GM19043 (cell line): ENCODE measurements around the gene WSCD2.

Experiments used
- ATAC-seq: cut with Tn5 transposase; IDR thresholded peaks from one replicate; pipeline ENCODE4 v1.9.1; 2021; ENCODE audit warnings: low read depth; ENCODE audit not compliant: unreplicated experiment

WSCD2 gene

GRCh38 chr12:108257004-108257403, 127.9 kb downstream of the WSCD2 start:
- ATAC-seq, result no peak

DNA sequence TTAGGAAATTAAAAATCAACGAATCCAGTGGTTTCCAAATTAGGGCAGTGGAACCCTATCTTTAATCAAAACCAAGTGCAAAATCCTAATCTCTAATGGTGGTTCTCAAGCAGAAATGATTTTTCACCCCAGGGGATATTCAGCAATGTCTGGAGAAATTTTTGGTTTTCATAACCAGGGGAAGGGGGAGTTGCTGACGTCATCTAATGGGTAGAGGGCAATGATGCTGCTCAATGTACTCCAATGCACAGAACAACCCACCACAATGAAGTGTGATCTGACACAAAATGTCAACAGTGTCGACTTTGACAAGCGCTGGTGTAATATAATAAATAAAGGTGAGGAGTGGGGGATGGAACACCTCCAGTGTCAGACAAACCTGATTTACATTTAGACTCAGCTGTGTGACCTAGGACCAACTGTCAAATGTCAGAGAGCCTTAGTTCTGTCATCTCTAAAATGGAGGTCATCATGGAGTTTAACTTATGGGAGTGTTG, 128.6 kb downstream of the WSCD2 start:
- ATAC-seq, result no peak

- ATAC-seq, result no peak
Measured at GRCh38 chr12:108260039-108260438, 131.0 kb downstream of the WSCD2 start.

- no peak for ATAC-seq
Measured at GRCh38 chr12:108260969-108261368, 131.9 kb downstream of the WSCD2 start.

DNA sequence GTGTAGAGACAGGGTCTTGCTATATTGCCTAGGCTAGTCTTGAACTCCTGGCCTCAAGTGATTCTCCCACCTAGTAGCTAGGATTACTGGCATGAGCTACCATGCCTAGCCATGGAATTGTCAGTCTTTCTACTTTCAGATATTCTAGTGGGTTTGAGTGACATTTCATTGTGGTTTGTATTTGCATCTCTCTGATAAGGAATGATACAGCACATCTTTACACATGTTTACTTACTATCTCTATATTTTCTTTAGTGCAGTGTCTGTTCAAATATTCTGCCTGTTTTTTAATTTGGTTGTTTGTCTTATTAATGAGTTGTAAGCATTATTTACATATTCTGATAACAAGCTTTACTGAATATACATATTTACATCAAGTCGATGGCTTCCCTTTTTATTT, 136.4 kb downstream of the WSCD2 start:
- ATAC-seq, result no peak

DNA sequence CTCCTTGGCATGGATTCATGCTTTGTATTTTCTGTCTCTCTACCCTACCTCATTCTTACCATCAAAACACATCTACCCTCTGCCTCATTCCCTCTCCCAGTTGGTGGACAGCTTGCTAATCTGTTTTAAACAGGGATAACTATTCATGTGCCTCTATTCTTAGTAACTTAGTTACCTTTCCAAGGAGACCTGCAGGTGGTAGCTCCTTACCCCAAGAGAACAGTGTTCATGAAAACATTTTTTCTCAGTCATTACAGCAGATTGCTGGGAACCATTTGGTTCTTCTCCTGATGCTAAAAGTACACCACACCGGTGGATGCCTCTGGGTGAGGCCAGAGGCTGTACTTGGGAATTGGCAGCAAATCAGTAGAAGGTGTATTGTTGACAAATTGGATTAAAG, 137.0 kb downstream of the WSCD2 start:
- ATAC-seq, result no peak

DNA sequence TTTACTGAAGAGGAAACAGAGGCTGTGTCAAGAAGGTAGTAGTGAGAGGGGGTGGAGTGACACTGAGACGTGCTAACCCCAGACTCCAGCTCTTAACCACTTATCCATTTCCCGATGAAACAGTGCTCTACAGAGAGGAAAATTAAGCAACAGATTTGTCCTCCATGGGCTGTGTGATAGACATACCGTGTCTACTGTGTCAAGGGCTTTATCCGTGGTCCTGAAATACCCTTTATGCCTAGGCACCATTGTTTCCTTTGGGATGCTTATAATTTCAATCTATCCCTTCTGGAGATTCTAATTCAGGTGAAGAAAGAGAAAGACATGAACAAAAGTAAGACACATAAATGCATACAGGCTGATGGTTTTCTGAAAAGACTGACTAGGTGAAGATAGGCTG, 138.4 kb downstream of the WSCD2 start:
- no peak for ATAC-seq

DNA sequence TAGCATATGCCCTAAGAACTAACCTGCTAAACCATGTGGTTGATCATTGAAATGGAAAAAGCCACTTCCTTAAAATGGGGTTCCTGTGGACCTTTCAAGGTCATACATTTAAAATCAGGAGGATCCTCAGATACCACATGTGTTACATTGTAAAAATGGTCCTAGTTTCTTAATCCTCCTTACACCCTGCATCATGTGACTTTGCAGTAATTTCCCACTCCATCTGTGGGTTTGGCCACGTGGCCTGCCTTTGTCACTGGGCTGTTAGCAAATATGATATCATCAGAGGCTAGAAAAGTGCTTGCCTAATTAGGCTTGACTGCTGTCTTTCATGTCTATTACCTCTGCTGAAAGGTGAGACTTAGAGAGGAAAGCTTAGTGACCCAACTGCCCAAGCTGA, 139.3 kb downstream of the WSCD2 start:
- no peak for ATAC-seq

DNA sequence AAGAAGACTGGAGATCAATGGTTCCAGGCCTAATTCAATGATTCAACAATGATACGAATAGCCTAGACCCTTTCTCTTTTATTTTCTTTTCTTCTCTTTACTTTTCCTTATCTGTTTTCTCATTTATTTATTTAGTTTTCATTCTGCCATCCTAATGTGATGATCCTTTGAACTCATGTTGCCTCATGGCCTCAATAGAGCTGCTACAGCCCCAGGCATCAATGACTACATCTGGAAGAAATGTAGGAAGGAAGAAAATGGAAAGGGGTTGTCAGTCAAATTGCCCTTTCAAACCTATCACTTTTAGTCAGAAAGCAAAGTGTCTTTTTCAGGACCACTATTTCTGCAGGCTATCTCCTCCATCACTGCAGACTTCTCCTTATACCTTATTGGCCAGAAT, 140.1 kb downstream of the WSCD2 start:
- ATAC-seq, result no peak

DNA sequence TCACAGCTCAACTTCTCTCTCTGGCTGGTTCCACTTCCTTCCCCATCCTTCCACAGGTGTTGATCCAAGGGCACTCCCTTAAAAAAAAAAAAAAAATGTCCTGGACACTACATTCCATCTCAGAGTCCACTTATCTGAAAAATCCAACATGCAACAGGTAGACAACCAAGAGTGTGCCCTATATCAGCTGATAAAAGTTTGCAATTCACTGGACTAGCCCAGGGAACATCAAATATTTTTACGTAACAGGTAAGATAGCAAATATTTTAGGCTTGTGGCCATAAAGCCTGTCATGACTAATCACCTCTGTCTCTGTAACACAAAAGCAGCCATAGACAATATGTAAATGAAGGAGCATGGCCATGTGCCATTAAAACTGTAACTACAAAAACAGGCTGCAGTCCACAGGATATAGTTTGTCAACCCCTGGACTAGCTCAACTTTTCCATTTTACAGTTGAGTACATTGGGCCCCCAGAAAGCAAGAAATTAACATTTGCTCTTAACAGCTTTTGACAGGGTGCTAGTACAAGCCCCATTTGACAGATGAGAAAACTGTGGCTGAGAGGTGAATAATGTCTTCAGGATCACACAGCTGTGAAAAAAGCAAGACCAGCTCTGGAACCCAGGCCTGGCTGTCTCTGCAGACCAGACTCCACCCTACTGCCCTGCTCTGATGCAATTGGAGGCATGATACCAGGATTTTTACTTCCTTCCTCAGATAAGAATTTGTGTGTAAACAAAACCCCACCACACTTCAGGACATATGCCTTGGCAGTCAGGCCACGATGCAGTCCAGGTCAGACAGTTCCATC, 141.2 kb downstream of the WSCD2 start:
- no peak for ATAC-seq

DNA sequence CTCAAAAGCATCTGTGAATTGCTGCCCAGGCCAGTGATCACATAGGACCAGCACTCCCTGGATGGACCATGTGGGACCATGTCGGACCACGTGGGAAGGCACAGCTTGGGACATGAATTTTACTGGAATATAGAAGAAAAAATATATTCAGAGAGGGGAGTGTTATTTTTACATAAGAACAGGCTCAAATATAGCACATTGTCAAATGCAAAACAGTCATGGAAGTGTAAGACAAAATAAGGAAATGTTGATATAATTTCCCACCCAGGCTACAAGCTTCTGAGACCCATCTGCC, 141.7 kb downstream of the WSCD2 start:
- ATAC-seq, result no peak

- no peak for ATAC-seq
Measured at GRCh38 chr12:108271951-108272872, 143.1 kb downstream of the WSCD2 start.

DNA sequence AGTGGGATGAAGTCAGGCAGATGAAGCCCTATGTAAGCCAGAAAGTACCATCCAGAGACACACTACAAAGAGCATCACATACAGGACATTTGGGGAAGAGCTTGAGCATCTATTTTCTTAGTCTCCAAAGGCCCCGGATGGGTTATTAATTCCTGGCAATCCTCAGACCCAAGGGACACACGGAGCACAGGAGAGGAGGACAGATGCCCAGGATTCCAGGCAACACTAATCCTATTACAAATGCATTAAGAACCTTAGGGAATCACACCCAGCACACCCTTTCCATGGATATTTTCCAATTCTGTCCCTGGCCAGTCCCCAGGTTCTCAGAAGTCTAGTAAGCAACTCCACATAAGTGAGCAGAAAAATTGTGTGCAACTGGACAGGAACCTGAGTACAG, 144.1 kb downstream of the WSCD2 start:
- ATAC-seq, result no peak

DNA sequence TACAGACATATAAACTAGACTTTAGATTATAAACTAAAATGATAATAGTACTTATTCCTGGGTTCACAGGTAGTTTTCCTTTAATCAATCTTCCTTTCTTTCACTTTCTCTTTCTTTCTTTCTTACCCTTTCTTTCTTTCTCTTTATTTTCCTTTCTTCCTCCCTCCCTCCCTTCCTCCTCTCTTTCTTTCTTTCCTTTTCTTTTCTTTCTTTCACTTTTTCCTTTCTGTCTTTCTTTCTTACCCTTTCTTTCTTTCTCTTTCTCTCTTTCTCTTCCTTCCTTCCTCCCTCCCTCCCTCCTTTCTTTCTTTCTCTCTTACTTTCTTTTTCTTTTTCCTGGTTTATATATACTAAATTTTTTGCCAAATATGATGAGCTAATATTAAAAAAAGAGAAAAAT, 148.5 kb downstream of the WSCD2 start:
- no peak for ATAC-seq

DNA sequence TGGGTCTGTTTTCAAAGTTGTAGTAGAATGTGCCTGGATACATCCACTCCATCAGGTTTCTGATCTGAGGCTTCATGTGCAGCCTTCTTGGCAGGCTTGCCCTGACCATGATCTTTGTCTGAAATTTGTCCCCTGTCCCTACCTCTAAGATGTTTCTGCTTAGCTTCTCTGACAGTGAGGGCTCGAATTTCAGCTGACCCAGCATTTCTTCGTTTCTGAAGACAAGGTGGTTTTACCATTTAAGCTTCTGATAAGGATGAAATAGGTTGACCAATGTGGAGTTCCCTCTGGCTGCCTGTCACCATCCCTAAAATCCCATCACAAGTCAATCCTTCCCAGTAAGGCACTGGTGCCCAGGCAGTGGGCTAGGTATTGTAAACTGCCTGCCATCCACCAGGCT, 153.1 kb downstream of the WSCD2 start:
- ATAC-seq, result no peak

DNA sequence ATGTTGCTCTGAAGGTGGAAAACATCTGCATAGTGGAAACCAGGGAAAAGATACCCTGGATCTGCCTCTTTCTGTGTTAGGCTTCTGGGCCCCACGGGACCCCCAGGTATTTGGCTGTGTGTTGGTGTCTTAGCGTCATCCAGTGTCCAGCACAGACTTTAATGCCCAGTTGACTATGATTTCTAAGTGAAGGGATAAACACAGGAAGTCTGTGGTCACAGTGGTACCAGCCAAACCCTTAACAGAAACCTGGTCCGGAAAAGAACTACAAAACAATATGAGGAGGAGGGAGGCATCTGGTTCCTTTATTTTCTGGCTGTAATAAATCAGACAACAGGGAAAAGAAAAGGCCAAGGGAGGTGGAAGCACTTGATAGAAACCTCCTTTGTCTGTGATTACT, 153.6 kb downstream of the WSCD2 start:
- no peak for ATAC-seq

- no peak for ATAC-seq
Measured at GRCh38 chr12:108284163-108284562, 155.1 kb downstream of the WSCD2 start.

DNA sequence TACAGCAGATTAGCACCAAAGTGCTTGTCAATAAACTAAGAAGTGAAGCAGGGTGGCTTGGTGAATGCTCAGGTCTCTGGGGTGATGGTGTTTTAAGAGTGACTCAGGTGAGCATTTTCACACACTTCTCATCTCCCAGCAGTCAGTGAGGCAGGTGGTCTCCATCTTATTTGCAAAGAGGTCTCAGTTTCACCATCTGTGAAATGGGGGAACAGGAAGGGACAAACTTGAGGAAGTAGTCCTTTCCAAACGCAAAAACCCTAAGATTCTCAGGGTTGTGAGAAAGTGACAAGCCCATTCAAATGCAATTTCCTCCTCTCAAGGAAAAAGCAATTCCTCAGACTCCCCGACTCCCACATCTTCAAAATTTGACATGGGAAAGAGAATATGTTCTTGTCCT, 155.9 kb downstream of the WSCD2 start:
- ATAC-seq, result no peak

DNA sequence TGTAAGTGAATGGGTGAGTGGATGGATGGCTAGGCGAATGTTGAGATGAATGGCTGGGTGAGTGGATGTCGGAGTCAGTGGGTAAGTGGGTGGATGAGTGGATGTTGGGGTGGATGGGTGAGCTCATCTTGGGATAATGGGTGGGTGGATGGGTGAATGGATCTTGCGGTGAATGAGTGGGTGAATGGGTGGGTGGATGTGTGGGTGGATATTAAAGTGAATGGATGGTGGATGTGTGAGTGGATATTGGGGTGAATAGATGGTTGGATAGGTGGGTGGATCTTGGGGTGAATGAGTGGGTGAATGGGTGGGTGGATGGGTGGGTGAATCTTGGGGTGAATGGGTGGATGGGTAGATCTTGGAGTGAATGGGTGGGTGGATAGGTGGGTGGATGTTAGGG, 158.1 kb downstream of the WSCD2 start:
- no peak for ATAC-seq

DNA sequence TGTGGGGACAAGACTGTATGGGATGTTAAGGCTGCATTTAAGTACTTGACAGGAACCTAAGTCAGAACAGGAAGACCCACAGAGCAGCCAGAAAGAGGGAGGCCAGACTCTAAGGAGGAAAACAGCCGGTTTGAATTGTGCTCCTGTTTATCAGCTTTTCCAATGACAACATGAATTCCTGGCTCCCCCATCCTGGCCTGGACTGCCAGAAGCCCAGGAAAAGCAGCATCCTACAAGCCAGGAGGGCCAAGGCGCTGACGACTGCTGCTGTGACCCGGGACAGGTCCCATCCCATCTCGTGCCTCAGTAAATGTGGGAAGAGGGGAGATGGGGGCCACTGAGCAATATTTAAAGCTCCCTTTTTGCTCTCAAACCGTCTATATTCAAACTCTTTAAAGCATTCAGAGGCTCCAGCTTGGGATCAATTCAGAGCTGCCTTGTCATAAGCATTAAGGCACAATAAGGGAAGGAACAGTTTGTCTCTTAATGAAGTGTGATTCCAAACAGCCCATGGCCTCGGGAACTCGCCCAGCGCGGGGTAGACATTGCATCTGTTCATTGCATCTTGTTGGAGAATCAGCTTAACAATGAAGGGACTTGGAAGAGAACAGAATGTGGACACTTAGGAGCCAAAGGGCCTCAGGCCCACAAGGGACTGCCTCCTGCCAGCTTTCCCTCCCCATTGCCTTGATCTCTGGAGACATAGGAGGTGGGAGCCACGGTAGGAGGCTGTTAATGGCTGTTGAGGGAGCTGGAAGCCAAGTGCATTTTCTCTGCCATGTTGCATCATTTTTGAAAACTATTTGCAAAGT, 160.5 kb downstream of the WSCD2 start:
- ATAC-seq, result no peak

- no peak for ATAC-seq
Measured at GRCh38 chr12:108295641-108296040, 166.6 kb downstream of the WSCD2 start.
